LoVo (cell line): ENCODE results near the gene PSAP.
A peak's percentile ranks its signal among the peaks of the same experiment; 100 is the strongest.
"Not testable (repeated sequence)": the region's sequence is repeated elsewhere in the genome, so short reads cannot be mapped to it uniquely, and the experiment has no call there.

Experiments
- DNase-seq: peaks from one replicate; pipeline ENCODE4 v3.0.0-alpha.2; 2016; ENCODE audit warnings: low spot score

Gene PSAP

DNA sequence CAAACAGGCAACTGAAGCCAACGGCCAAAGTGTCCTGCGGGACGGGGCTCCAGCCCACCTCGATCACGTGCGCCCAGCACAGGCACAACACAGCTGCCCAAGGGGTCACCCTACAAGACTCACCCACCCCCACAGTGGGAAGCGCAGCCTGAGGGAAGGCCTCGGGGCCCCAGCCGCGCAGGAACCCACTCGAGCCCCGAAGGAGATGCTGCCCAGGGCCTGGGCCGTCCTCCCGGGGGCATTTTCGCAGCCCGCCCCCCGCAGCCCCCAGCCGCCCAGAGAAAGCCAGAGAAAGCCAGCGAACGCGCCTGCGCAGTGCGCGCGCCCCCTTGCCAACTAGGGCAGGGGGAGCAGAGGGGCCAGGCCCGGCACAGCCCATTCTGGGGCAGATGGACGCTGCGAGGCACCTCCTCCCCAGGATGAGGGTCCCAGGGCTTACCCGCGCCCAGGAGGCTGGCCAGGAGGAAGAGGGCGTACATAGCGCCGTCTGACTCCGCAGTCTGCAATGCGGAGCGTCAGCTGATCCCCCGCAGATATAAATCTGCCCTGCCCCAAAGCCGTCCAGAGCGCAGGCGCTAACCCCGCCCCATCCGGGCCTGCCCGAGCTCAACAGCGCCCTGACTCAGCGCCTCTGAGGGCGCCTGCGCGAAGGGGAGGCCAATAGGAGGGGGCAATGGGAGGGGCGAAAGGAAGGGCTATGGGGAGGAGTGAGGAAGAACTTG, at the start of gene PSAP:
Gene PSAP (minus strand): TSS at position 509 of the 722 bp plus-strand sequence. CDS start 30 bp downstream, at position 479.
- peak; percentile 98 for DNase-seq

DNA sequence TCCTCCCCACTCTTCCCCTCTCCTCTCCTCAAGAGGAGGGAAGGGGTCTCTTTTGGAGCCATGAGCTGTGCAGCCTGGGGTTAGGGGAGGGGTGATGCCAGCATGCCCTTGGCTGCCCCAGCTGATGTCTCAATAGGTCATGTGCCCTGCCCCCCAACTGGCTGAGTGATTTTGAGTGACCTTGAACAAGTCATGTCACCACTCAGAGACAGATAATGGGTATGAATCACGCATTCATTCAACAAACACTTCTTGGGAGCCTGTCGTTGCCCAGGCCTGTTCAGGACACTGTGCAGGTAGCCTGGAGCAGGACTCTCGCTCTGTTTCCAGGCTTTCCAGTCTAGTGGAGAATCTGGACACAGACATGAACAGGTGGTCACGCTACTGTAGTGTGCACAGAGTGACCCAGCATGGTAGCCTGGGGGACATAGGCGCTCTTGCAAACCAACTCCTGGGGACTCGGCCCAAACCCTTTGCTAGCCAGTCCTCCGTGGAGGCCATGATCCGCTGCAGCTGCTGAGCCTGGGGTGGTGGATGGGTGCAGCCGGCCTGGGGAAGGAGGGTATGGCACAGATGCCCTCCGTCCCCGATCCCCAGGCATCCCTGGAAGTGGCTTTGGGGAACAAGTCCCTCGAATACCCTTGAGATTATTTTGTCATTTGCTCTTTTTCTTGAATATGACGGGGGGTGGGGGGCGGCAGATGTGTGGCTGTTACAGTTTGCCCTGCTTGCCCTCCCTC, 49.6 kb upstream of the PSAP start:
- DNase-seq = no peak

DNA sequence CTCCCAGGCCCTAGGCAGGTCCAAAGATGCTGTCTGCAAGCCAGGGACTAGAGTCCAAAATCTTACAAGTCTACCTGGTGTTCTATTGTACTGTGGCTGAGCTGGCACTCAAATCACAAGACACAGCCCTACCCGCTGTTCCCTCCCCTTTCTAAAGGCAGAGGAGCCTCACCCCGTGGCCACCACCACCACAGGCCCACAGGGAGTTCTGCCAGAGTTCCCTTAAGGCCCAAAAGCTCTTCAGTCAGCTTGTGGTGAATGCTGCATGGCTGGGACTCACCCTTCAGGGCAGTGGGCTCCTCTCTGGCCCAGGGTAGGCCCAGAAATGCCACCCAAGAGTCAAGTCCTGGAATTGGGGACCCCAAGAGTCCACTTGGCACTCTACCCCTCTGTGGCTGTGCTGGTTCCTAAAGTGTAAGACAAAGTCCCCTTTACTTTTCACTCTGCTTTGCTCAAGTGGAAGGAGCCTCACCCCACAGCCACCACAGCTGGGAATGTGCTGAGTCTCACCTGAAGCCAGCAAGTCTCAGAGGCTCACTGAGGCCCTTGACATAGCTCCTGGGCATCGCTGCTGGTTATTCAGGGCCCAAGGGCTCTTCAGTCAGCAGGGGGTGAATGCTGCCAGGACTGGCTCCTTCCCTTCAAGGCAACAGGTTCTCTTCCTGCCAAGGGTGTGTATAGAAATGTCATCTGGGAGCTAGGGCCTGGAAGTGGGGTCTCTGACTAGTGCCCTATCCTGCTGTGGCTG, 48.8 kb upstream of the PSAP start:
- no peak for DNase-seq

DNA sequence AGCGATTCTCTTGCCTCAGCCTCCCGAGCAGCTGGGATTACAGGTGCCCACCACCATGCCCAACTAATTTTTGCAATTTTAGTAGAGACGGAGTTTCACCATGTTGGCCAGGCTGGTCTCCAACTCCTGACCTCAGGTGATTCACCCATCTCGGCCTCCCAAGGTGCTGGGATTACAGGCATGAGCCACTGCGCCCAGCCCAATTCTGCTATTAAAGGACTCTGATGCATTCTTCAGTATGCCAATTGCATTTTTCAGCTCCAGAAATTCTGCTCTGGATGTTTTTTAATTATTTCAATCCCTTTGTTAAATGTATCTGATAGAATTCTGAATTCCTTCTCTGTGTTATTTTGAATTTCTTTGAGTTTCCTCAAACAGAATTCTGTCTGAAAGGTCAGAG, 47.3 kb upstream of the PSAP start:
- DNase-seq = not testable (repeated sequence)

DNA sequence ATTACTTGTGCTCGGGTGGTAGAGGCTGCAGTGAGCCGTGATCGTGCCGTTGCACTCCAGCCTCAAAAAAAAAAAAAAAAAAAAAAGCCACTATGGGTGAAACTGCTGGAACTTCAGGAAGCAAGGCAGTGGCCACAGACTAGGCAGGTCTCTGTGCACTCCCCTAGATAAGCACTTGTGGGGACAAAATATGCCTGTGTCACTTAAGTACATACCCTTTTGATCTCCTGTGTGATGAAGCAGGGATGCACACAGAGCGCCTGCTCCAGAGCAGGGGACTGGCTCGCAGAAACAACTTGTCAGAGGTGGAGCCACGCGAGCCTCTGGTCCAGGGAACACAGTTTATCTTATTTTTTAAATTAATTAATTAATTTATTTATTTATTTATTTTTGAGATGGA, 42.9 kb upstream of the PSAP start:
- no peak for DNase-seq

DNA sequence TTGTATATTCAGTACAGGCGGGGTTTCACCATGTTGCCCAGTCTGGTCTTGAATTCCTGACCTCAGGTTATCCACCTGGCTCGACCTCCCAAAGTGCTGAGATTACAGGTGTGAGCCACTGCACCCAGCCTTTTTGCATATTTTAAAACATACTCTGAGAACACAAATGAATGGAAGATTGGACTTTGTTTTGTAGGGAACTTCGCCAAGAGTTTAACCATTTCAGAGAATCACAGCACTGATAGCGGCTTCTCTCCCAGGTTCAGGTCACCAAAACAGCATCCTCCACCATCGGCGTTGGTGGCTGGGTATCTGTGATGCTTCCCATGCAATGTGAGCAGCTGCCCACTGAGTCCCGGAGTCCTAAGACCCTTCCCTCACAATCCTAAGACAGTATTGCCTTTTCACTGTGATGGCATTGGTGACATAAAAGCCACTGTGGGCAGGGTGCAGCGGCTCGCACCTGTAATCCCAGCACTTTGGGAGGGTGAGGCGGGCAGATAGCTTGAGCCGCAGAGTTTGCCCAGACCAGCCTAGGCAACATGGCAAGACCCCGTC, 42.3 kb upstream of the PSAP start:
- no peak for DNase-seq

DNA sequence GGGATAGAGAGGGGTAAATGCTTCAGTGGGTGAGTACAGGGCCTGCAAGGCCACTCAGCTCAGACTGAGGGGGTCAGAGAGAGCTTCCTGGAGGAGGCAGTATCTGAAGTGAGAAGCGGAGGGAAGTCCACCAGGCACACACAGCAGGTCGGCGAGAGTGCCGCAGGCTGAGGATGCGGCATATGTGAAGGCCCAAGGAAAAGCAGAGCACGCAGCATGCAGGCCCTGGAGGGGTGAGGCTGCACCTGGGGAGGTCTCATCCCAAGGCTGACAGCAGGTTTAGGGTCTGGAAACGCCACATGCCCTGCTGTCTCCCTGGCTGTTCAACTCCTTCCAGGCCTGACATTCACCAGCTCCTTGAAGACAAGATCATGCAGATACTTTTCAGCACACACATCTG, 40.4 kb upstream of the PSAP start:
- no peak for DNase-seq

DNA sequence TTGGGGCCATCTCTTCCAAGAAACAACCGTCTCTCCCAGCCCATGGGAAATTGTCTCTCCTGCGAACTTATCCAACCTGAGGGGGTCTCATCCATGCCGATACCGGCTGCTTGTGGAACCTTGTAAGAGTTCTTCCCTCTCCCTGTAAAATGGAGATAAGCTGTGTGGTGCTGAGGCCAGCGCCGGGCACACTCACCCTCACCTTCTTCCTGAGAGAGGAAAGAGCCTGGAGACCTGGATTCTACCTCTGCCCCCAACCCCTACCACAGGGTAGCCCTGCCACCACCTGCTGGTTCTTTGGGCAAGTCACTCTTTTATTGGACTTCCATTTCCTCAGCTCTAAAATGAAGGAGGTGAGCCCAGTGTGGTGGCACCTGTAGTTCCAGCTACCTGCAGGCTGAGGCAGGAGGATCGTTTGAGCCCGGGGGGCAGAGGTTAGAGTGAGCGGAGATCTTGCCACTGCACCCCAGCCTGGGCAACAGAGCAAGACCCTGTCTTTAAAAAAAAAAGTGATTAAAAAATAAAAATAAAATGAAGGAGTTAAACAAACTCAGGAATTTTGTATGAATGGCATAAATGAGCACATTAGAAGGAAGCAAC, 38.4 kb upstream of the PSAP start:
- peak; percentile 15 for DNase-seq

DNA sequence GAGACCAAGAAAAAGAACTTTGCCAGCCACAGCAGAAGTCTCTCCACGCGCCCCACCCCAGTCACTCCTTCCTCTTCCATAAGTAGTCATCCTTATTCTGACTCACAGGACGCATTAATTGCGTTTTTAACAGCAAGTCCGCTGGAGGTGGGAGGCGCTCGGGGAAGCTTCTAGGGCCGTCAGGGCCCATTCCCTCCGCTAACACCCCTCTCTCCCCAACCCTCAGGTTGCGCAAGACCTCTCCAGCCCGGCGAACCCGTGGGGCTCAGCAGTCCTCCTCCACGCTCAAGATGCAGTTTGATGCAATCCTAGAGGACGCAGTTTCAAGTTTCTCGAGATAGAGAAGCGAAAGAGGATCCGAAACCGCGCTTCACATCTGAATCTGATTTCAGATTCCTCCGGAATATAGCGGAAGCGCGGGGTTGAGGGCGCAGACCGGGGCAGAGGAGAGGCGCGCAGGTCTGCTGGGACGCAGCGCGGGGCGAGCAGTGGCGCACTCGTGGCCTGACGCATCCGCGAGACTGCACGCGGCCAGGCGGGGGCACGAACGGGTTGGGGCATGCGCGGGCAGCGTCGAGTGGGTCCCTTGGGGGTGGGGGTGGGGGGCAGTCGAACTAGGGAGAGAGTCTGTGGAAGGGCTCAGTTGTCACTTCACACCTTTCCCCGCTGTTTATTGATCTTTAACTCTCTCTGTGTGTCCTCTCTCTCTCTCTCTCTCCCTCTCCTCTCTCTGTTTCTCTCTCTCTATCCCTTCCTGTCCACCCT, 37.8 kb upstream of the PSAP start:
- DNase-seq = peak; percentile 78

DNA sequence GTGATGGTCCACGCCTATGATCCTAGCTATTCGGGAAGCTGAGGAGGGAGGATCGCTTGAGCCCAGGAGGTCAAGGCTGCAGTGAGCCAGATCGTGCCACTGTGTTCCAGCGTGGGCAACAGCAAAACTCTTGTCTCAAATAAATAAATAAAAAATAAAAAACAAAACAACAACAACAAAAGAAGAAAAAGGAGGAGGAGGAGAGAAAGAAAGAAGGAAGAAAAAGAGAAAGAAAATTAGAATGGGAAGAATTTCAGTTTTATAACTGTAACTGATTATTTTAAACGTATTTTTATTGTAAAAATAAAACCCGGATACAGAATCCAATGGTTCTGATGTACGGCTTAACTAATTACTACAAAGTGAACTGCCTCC, 37.2 kb upstream of the PSAP start:
- no peak for DNase-seq

DNA sequence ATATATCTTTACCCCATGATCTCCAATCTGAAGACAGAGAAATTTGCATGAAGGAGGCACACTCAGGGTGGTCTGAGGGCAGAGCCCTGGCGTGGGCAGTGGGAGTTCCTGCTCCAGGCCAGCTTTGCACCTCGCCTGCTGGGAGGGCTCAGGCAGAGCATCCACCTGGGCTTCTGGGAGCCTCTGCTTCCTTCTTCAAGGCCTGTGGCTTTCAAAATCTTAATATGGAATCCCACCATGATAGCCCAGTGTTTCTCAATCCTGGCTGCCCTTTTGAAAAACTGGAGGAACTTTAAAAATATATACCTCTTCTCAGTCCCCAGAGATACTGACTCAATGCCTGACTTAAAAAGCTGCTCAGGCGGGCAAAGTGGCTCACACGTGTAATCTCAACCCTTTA, 36.7 kb upstream of the PSAP start:
- no peak for DNase-seq

DNA sequence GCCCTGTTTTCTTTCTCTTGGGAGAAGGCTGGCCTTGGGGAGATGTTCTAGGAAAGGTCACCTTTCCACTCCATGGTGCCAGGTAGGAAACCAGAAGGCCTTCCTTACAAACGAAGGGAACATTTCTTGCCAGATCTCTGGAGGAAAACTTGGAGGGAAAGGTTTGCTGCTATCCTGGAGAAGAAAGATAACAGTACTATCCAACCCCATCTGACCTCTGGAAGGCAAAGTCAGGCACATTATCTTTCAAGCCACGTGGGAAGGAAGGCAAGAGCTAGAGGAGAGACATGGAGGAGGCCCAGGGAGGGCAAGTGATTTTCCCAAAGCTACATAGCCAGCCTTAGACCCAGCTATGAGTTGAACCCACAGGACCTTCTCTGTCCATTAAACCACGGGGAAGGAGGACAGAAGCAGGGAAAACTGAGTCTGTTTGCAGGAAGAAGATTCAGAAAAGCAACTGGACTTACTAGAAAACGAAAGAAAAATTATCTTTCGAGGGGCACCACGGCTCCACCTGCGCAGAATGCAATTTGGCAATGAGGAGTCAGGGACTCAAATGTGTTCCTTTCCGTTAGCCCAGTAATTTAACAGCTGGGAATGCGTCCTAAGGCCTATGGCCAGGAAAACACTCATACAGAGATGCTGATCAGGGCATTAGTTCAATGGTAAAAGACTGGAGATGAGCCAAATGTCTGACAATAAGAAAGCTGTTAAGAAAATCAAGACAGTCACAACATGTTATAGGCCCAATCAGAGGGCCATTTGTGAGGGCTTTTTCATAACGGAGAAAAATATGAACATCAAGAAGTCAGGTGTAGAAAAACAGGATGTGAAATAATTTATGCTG, 32.0 kb upstream of the PSAP start:
- DNase-seq = no peak

DNA sequence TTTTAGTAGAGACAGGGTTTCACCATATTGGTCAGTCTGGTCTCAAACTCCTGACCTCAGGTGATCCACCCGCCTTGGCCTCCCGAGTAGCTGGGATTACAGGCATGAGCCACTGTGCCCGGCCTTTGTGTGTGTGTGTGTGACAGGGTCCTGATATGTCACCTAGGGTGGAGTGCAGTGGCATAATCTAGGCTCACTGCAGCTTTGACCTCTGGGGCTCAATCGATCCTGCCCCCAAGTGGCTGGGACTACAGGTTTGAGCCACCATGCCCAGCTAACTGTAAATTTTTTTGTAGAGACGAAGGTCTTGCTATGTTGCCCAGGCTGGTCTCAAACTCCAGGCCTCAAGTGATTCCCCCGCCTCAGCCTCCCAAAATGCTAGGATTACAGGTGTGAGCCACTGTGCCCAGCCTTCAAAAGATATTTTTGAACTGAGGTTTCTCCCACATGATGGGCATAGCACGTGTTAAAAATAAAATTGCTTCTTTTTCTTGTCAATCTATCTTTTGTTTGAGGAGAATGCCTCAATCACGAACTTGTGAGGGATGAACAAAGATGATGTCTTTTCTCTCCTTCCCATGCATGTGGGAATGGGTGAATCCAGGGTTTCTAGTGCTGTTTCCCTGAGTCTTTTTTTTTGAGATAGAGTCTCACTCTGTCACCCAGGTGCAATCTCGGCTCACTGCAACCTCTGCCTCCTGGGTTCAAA, 30.8 kb upstream of the PSAP start:
- DNase-seq = no peak

DNA sequence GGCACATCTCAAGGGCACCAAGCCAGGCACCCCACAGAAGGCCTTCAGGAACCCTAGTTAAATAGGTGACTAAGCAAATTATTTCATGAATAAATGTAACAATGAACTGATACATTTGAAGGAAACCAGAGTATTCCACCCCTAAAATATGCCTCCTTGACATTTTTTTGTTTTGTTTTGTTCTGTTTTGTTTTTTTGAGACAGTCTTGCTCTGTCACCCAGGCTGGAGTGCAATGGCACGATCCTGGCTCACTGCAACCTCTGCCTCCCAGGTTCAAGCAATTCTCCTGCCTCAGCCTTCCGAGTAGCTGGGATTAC, 30.2 kb upstream of the PSAP start:
- not testable (repeated sequence) for DNase-seq

DNA sequence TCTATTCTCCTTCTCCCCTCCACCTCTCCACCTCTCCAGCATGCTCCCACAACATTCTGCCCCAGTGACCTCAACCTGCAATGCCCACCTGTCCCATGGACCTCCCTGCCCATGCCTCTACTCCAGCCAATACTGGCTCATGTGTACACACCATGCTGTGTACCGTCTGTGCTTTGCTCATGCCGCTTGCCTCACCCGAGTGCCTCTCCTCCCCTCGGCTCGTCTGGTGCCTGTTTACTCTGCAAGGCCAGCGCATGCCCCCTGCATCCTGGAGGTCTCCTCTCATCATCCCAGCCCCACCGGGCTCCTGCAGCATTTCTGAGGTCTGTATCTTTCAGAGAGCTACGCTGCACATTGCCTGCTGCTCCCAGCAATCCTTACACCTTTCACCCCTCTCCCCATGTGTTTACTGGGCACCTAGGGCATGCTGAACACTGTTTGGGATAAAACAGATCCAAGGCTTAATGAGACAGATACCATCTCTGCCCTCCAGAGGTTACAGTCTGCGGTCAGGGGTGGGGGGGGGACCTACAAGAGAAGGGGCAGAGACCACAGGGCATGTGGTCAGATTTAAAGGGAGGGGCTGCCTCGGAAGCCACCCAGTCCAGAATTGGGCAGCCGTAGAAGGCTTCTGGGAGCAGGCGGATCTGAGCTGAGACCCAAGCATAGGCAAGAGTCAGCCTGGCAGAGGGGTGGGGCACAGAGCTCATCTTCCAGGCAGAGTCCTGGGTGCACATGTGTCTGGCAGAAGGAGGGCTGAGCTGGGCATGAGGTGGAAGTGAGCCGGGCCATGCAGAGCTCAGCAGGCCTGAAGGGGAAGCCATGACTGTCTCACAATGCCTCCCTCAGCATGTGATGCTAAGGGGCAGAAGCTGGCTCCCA, 29.6 kb upstream of the PSAP start:
- no peak for DNase-seq

DNA sequence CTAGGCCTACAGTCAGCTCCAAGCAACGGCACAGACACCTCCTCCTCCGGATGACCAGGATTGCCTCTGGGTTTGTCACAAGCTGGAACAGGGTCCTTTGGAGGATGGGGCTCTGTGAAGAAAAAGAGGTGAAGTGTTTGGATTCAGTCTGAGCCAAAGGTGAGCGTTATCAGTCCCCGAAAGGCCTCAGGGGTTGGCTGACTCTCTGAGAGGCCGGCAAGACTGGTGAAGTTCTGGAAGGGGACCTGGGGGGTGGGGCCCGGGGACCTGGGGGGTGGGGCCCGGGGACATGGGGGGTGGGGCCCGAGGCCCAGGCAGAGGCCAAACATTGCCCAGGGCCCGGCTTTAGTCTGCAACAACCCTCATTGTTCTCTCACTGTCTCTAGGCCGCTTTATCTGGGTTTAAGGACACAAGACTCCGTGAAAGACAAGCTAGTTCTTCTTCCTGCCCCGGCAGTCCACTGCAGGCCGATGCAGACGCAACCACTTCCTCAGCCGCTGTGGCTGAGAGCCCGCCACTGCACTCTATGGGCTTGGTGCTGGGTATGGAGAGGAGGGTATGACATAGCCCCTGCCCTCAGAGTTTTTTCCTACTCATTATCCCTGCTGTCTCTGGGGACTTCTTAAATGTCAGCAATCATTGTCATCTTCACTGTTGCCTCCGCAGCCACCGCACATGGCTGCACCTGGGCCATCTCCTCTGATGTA, 27.4 kb upstream of the PSAP start:
- no peak for DNase-seq

DNA sequence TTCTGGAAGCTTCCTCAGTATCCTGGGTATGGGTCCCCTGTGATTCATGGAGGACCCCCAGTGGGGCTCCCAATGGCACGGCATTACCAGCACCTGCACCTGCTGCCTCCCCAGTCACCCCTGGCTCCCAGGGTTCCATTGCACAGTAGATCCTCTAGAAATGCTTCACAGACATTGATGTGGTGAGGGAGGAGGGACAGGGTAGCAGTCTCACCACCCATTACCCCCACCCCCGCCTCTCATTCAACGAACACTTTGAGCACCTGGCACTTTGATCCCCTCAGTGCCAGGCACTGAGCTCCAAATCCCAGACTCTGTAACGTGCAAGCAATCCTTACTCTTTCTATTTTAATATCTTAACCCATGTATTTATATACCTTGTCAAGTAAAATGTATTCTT, 26.8 kb upstream of the PSAP start:
- no peak for DNase-seq

DNA sequence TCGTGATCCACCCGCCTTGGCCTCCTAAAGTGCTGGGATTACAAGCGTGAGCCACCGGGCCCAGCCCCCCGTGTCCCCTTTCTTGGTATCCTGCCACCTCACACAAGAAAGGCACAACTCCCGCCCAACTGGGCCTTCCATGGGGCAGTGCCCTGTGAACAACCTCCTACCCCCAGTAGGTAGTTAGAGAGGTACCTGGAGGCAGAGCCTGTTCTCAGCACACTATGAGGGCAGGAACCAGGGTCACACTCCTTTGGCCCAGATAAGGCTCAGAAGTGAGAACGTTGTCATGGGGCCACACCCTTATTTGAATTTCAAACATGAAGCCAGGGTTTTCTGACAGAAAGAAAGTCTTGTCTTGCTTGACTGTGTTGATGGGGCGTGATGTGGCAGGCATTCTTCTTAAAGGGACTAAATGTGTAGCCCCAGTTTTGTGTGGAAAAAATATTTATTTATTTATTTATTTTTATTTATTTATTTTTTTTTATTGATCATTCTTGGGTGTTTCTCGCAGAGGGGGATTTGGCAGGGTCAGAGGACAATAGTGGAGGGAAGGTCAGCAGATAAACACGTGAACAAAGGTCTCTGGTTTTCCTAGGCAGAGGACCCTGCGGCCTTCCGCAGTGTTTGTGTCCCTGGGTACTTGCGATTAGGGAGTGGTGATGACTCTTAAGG, 23.8 kb upstream of the PSAP start:
- peak; percentile 24 for DNase-seq
